ENCODE results near the gene NOC2L.

GRCh38 chr1:921011-921837 is 37.8 kb downstream of the NOC2L start:
- TF ChIP-seq POLR2AphosphoS5 (IDR thresholded peaks at IDR 0.05; ENCODE audit: insufficient read depth in 1 of 2, low read depth in 1 of 2) (peak in 1 of 2 donors; percentile 36), CTCF (IDR thresholded peaks at IDR 0.05) (peak in 1 of 3 experiments; percentile 29)

Data from vagina (tissue), 2 donors.